Activated CD8-positive, alpha-beta memory T cell treated with anti-CD3 and anti-CD28 coated beads for 36 hours (primary cell): Measurements from ENCODE around the gene APBB1. TPM values are rescaled to one million over a fixed set of nuclear protein-coding genes. Genes with fewer than 3 reads are reported as not detected.

ENCODE experiments used
- CTCF ChIA-PET: fragments of 350-600 bp; sonication (Branson Sonifier 250); formaldehyde crosslinking; loops from one replicate; lab custom pipeline; 2021; ENCODE audit warnings: antibody characterized with exemption; lab: Charles Lee
- POLR2A ChIA-PET: fragments of 350-600 bp; sonication (Branson Sonifier 250); formaldehyde crosslinking; loops from one replicate; lab custom pipeline; 2021; ENCODE audit warnings: antibody characterized with exemption; lab: Charles Lee
- total RNA-seq, 2 experiments: library from RNA; stranded (reverse); gene quantifications; one replicate each; pipeline ENCODE4 v1.2.3, GENCODE V29; 2021

Gene APBB1
- total RNA-seq, 2 experiments from 2014 or later, result 37.2 to 39.7 TPM

DNA sequence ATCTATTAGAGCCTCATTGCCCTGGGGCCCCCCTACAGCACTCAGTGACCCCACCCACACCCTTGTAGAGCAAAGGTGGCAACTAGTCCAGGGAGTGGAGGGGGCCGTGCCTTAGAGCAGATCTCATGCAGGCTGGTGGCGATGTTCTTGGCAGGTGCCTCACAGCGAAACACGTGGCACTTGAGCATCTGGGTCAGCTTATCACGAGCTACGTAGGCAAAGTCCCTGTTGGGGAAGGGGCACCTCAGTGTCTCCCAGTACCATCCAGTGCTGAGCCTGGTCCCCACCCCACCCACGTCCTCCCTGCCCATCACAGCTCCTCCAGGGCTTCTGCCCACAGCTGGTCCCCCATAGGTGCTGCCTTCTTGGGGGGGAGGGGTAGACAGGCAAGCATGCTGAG lies 17.4 kb downstream of the APBB1 start:
- POLR2A ChIA-PET, result interaction anchor here (0.7 to 2.8 kb wide), 4 partner anchors 9 to 81 kb away, joined by 4 to 28 read pairs (median 12); partner anchors contain the start of genes APBB1 and SMPD1
- CTCF ChIA-PET, result interaction anchor here (1.1 to 2.5 kb wide), 4 partner anchors 10 to 42 kb away, joined by 3 to 12 read pairs (median 6); partner anchors contain the start of genes APBB1 and SMPD1

DNA sequence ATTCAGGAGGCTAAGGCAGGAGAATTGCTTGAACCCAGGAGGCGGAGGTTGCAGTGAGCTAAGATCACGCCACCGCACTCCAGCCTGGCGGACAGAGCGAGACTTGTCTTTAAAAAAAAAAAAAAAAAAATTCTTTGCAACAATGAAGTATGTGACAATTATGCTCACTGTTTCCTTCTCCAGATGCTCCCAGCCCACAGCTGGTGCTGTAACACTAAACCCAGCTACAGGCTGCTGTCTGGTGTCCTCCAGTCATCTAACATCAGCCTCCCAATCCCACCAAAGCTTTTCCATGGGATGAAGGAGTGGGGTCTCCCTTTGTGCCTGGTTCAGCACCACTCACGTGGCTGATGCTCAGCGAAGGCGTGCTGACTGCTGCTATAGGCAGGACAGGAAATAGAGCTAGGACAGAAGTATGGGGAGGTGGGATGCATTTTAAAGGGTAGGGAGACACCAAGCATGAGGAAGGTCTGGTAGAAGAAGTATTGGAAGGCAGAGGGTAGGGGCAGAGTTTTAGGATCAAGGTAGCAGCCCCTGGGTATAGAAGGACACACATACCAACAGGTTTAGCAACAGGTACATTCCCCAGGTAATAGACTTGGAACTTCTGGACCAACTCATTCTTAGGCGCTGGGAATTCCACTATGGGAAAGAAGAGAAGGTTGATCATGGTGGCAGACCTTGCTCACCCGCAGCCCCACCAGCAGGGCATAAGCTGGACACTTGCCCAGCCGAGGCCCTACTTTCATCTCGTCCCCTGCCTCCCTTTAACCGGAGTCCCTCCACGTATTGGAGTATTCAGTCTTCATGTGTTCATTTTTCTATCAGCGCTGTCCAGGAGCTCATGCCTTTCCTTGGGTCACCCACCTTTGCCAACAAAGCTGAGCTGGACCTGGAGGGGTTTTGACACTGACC lies 18.2 kb downstream of the APBB1 start:
- POLR2A ChIA-PET, result interaction anchor here (0.7 to 1.7 kb wide), 2 partner anchors 8 to 10 kb away, joined by 4 to 5 read pairs; partner anchors contain the start of gene SMPD1
- CTCF ChIA-PET, result interaction anchor here (1.1 to 2.8 kb wide), 4 partner anchors 9 to 42 kb away, joined by 3 to 11 read pairs (median 4); no protein-coding TSS in a partner anchor

DNA sequence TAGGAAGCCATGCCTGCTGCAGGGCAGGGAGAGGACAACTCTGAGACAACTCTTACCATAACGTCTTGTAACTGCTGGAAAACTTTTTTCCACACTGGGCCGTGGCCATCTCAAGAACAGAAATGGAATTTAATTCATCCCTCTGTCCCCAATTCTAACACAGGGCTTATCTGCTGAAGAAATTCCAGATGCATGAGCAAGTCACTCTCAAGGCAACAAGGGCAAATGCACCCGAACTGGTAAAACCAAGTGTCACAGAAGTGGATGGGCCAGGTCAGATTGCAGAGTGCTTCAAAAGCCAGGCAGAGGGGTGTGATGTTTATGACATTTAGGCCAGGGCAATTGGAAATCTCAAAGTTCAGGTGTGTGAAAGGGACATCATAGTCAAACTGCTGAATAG lies 21.3 kb downstream of the APBB1 start:
- CTCF ChIA-PET, result no interaction called here
- POLR2A ChIA-PET, result no interaction called here

DNA sequence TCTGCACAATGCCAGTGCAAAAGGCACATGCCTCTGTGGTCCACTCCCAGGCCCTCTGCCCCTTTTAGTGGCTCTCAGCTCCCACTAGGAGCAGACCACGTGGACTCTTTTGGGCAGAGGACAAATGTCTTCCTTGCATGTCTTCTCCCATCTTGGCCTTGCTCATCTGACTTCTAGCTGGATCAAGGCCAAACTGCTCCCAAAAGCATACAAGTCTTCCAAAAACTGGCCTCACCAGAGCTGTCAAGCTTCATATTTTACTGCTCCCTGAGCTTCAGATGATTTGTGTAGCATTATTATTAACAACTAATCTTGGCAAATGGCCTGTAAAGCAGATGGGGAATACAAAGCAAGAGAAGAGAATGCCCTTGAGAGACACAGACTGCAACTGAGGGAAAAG lies 21.7 kb downstream of the APBB1 start:
- ChIA-PET CTCF (no interaction called here), POLR2A (no interaction called here)

DNA sequence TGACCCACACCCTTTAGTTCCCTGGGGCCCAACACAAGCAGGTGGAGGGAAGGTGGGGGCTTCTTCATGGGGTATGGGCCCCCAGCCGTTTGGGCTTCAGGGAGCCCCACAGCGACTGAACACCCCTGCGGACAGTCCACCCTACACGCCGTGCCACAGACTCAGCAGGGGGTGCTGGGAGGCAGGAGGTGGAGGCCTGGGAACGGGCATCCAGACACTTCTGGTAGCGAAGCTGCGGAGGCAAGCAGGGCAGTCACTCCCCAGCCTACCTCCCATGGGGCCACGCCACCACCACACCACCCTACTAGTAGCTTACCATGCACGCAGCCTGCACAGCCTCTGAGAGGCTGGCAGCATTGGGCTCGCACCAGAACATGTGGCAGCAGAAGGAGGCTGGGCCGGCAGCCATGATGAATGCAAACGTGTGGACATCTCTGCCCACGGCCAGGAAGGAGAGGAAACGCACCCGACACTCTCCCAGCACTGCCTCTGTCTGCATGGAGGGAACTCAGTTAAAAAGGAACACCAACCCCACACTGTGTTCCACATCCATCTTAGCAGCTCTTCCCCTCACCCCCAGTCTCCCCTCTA lies 23.3 kb downstream of the APBB1 start:
- POLR2A ChIA-PET, result no interaction called here
- CTCF ChIA-PET, result interaction anchor here (0.8 kb wide), 1 partner anchor 48 kb away, joined by 3 read pairs; no protein-coding TSS in a partner anchor

DNA sequence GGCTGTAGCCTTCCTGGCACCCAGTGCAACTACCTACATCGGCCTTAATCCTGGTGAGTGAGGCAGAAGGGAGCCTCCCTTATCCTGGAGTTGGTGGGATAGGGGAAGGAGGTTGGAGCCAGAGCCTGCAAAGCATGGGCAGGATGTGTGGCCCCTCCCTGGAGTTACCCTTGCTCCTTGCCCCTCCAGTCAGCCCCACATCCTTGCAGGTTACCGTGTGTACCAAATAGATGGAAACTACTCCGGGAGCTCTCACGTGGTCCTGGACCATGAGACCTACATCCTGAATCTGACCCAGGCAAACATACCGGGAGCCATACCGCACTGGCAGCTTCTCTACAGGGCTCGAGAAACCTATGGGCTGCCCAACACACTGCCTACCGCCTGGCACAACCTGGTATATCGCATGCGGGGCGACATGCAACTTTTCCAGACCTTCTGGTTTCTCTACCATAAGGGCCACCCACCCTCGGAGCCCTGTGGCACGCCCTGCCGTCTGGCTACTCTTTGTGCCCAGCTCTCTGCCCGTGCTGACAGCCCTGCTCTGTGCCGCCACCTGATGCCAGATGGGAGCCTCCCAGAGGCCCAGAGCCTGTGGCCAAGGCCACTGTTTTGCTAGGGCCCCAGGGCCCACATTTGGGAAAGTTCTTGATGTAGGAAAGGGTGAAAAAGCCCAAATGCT lies 24.8 kb downstream of the APBB1 start:
- ChIA-PET CTCF (interaction anchor here (1.3 to 1.6 kb wide), 3 partner anchors 8 to 15 kb away, joined by 3 to 4 read pairs (median 3); no protein-coding TSS in a partner anchor), POLR2A (no interaction called here)

DNA sequence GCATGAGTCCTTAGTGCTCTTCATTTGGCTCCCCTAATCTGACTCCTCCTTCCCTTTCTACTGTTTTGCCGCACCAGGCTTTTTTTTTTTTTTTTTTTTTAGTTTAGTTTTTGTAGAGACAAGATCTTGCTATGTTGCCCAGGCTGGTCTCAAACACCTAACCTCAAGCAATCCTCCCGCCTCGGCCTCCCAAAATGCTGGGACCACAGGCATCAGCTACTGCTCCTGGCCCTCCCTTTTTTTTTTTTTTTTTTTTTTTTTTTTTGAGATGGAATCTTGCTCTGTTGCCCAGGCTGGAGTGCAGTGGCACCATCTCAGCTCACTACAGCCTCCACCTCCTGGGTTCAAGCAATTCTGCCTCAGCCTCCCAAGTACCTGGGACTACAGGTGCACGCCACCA lies 26.6 kb downstream of the APBB1 start:
- CTCF ChIA-PET, result interaction anchor here (0.7 to 1.5 kb wide), 3 partner anchors 13 to 94 kb away, joined by 3 to 5 read pairs (median 4); no protein-coding TSS in a partner anchor
- POLR2A ChIA-PET, result interaction anchor here (1.0 to 1.3 kb wide), 2 partner anchors 9 to 10 kb away, joined by 4 to 9 read pairs; no protein-coding TSS in a partner anchor

DNA sequence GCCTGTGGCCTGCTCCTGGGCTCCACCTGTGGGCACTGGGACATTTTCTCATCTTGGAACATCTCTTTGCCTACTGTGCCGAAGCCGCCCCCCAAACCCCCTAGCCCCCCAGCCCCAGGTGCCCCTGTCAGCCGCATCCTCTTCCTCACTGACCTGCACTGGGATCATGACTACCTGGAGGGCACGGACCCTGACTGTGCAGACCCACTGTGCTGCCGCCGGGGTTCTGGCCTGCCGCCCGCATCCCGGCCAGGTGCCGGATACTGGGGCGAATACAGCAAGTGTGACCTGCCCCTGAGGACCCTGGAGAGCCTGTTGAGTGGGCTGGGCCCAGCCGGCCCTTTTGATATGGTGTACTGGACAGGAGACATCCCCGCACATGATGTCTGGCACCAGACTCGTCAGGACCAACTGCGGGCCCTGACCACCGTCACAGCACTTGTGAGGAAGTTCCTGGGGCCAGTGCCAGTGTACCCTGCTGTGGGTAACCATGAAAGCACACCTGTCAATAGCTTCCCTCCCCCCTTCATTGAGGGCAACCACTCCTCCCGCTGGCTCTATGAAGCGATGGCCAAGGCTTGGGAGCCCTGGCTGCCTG lies 27.3 kb downstream of the APBB1 start:
- ChIA-PET POLR2A (interaction anchor here (0.5 to 2.0 kb wide), 4 partner anchors 8 to 297 kb away, joined by 5 to 28 read pairs (median 6); partner anchors contain the start of gene APBB1), CTCF (interaction anchor here (1.0 to 2.0 kb wide), 2 partner anchors 10 to 12 kb away, joined by 3 to 6 read pairs; no protein-coding TSS in a partner anchor)

DNA sequence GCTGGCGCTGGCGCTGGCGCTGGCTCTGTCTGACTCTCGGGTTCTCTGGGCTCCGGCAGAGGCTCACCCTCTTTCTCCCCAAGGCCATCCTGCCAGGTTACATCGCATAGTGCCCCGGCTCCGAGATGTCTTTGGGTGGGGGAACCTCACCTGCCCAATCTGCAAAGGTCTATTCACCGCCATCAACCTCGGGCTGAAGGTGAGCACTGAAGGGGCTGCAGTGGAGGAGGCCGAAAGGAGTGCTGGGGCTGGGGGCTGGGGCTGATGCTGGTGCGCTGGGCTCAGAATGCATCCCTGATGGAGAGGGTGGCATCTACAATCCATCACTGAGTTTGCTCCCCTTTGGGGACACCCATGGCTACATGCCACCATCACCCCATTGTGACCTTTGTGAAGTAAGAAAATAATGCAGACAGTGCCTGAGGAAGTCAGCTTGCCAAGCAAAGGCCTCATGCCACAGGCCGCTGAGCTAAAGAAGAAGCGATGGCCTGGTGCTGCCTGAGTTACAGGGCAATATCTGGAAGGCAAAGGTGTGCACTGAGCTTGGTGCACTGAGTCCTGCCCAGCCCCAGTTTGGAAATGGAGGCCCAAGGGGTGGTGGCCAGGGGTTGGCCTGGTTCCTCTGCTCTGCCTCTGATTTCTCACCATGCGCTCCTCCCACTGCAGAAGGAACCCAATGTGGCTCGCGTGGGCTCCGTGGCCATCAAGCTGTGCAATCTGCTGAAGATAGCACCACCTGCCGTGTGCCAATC lies 28.0 kb downstream of the APBB1 start:
- POLR2A ChIA-PET, result interaction anchor here (0.5 to 2.0 kb wide), 9 partner anchors 9 to 297 kb away, joined by 3 to 28 read pairs (median 6); partner anchors contain the start of genes APBB1, ARFIP2 and TIMM10B
- CTCF ChIA-PET, result interaction anchor here (0.9 to 2.0 kb wide), 4 partner anchors 11 to 27 kb away, joined by 3 to 8 read pairs (median 4); no protein-coding TSS in a partner anchor

DNA sequence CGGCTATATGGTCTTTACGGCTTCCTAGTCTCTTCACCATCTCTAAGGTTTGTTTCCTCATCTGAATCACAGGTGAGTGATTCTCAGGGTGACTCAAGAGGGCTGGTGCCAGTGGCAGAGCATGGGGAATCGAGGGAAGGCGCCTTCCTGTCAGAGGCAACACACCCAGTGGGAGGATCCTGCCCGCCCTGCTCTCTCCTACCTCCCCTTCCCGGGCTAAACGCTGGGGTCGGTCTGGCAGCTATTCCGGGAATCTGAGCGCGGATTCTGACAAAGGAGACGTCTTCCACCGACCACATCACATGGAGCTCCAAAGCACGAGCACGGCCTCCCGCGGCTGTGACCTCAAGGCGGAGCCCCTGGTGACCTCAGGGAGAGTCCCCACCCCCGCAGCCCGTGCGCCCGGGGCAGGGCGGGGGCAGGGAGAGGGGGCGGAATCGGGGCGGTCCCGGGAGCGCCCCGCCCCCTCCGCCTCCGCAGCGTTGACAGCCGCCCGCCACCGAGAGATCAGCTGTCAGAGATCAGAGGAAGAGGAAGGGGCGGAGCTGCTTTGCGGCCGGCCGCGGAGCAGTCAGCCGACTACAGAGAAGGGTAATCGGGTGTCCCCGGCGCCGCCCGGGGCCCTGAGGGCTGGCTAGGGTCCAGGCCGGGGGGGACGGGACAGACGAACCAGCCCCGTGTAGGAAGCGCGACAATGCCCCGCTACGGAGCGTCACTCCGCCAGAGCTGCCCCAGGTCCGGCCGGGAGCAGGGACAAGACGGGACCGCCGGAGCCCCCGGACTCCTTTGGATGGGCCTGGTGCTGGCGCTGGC lies 28.8 kb downstream of the APBB1 start, which contains the start of gene SMPD1:
SMPD1 (plus strand) TSS at position 570 of the 813 bp plus-strand sequence; CDS start at position 695, 125 bp downstream.
- CTCF ChIA-PET, result interaction anchor here (0.8 to 2.0 kb wide), 5 partner anchors 11 to 87 kb away, joined by 3 to 8 read pairs (median 3); no protein-coding TSS in a partner anchor
- POLR2A ChIA-PET, result interaction anchor here (0.9 to 2.0 kb wide), 8 partner anchors 9 to 91 kb away, joined by 3 to 28 read pairs (median 6); partner anchors contain the start of genes APBB1, ARFIP2 and TIMM10B

DNA sequence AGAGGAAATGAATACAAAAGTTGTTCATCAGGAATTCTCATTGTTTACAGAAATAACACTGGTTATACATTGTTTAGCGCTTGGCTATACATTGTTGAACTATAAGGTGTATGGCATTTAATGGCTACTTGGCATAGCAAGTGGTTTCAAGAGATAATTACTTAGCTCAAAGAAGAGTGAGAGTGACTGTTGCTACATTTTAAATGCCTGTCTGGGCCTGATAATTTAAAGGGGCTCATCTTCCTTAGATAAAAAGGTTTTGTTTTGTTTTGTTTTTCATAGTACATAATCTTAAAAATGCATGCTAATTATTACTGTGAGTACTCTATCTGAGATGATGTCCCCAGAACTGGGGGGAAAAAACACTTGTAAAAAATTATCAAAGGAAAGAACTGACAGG lies 30.1 kb downstream of the APBB1 start:
- POLR2A ChIA-PET, result no interaction called here
- CTCF ChIA-PET, result interaction anchor here (1.2 to 1.8 kb wide), 3 partner anchors 11 to 26 kb away, joined by 3 to 8 read pairs (median 4); no protein-coding TSS in a partner anchor

DNA sequence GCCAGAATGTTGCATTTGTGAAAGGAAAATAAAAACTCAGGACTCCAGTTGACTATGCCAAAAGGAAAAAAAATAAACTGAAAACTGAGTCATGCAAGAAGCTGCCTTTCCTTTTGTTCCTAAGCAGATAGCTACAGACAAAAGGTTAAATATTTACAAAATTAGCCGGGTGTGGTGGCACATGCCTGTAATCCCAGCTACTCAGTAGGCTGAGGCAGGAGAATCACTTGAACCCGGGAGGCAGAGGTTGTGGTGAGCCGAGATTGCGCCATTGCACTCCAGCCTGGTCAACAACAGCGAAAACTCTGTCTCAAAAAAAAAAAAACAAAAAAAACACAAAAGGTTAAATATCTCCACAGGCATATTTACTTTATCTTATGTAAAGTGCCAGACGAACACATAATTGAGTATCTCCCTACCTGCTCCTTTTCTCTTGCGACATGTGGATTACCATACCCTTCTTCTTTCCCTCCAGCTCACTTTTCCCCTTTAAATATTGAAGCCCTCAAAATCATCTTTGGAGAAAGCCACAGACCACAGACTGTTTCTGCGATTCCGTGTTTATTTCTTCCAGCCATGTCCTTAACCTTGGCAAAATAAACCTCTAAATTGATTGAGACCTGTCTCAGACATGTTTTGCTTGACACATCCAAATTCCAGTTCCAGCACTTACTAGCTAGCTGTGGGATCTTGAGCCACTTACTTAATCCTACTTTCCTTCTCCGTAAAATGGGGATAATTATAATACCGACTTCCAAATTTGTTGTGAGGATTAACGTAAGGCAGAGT lies 30.9 kb downstream of the APBB1 start:
- ChIA-PET CTCF (interaction anchor here (1.2 to 1.4 kb wide), 3 partner anchors 9 to 10 kb away, joined by 3 to 5 read pairs (median 4); no protein-coding TSS in a partner anchor), POLR2A (no interaction called here)

DNA sequence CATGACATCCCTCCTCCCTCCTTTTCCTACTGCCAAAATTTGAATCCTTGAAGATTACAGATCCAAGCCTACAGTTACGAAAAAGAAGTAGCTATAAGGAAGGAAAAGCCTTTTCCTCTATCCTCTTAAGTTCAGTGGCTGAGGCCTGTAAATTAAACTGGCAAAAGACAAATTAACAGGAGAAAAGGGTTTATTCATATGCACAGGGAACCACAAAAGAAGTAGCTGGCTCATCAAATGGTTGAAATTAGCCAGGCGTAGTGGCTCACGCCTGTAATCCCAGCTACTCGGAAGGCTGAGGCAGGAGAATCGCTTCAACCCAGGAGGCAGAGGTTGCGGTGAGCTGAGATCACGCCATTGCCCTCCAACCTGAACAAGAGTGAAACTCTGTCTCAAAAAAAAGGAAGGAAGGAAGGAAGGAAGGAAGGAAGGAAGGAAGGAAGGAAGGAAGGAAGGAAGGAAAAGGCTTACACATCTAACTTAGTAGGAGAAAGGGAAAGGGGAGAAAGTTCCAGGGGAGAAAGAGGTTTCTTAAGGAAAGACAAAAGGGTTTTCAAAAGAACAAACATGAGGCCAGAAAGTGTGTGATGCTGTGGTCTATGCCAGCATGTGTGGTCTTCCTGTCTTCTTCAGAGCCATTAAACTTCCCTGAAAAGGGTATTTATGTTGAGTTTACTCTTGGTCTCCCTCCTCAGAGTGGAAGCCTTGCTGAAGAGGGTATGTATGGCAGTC lies 33.7 kb downstream of the APBB1 start:
- ChIA-PET CTCF (interaction anchor here (1.6 kb wide), 1 partner anchor 58 kb away, joined by 7 read pairs; no protein-coding TSS in a partner anchor), POLR2A (no interaction called here)

DNA sequence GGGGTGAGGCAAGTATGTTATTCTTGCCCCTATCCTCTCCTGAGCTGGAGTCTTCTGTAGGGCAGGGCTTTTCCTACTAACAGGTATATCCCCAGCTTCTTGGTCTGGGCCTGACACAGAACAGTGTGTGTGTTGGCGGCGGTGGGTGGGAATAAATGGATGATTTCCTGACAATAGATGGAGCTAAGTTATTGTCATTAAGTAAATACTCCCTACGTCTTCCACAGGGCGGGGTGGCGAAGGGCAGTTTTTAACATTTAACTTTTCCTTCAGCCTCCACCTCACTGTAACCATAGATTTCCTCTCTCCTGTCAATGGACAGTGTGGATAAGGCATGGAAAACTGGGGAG lies 40.3 kb downstream of the APBB1 start:
- CTCF ChIA-PET, result interaction anchor here (0.7 to 9.8 kb wide), 38 partner anchors 9 to 754 kb away, joined by 3 to 195 read pairs (median 4); partner anchors contain the start of genes APBB1, ARFIP2, DNHD1 and HPX
- POLR2A ChIA-PET, result interaction anchor here (1.1 to 1.4 kb wide), 2 partner anchors 24 to 65 kb away, joined by 3 to 6 read pairs; no protein-coding TSS in a partner anchor
